ENCODE measurements around the gene ELFN2.

DNA sequence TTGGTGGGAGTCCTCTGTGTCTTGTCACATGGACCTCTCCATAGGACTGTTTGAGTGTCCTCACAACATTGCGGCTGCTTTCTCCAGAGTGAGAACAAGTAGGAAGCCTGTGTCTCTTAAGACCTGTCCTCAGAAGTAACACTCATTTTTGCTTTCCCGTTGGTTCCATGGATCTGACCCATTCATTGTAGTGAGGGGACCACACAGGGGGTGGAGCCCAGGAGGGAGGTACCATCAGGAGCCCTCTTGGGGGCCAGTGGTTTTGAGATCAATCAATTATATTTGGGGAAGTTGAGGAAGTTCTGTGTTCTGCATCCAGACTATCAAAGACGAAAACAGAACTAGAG, 5.4 kb upstream of the ELFN2 start:
- TF ChIP-seq POLR2A (IDR thresholded peaks at IDR 0.05; ENCODE audit: low read depth, low read length): no peak
- no peak for TF ChIP-seq POLR2AphosphoS5 (IDR thresholded peaks at IDR 0.05; ENCODE audit: low read depth, low read length)
